ENCODE measurements around the gene STARD7. TPM values are rescaled to one million over a fixed set of nuclear protein-coding genes. Genes with fewer than 3 reads are reported as not detected.

The STARD7 gene
- total and polyA plus RNA-seq, 2 of the 13 experiments (the other 11 are each of a cell fraction or from before 2014, with no cell fraction given): 88.2 to 300 TPM

DNA sequence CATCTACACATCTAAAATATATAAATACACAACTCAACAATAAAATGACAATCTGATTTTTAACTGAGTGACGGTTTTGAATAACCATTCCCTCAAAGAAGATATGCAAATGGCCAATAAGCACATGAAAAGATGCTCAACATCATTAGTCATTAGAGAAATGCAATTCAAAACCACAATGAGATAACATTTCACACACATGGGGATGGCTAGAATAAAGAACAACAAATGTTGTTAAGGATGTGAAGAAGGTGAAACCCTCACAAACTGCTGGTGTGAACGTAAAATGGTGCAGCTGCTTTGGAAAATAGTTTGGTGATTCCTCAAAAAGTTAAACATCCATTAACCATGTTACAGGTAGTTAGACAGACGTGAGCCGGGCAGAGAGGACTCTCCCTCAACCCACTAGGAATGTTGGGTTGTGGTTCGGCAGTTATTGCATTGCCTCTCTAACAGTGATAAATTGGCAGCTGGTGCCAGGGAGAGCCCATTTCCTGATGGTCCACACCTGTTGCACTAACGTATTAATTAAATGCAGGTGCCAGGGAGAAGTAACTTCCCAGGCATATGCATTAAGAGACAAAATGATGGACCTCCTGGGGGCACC lies 41.1 kb downstream of the STARD7 start:
- Histone ChIP-seq H3K4me3 (replicated peaks in 1 of 3; ENCODE audit: insufficient read depth in 1 of 3, low read depth in 2 of 3, low read length in 3 of 3) (no peak overlapping the region), H3K4me2 (ENCODE audit: low read depth, low read length) (no peak overlapping the region), H3K9ac (ENCODE audit: insufficient read depth, low read depth, low read length) (no peak overlapping the region), H4K20me1 (ENCODE audit: insufficient read depth, low read length) (no peaks in the 10 kb centered on the region), H3K27me3 (ENCODE audit: control insufficient read depth in 1 of 2, insufficient read depth in 2 of 2, low read length in 2 of 2) (peaks cover 1 to 5% of the 10 kb centered on the region in 2 experiments; a peak in 2 of 5 replicates), H3K9me3 (ENCODE audit: low read length) (no peaks in the 10 kb centered on the region), H3K79me2 (ENCODE audit: insufficient read depth, low read length) (no peaks in the 10 kb centered on the region), H3K27ac (ENCODE audit: extremely low read length, insufficient read depth, low read length) (no peak overlapping the region), H3K4me1 (ENCODE audit: insufficient read depth, low read length) (peaks cover 16% of the 10 kb centered on the region), H2AFZ (ENCODE audit: low read length) (no peak overlapping the region), H3K36me3 (replicated peaks in 1 of 2; ENCODE audit: control insufficient read depth in 1 of 2, insufficient read depth in 2 of 2, low read length in 2 of 2) (no peaks in the 10 kb centered on the region)
- WGBS (ENCODE audit: low lambda C conversion rate): 20% methylated on average over 6 of the region's 6 CpGs
- intact Hi-C loops (cut with micrococcal nuclease; ENCODE audit: unreplicated experiment): no loop called here
- ChIA-PET POLR2A (no interaction called here), CTCF (ENCODE audit: low intra/inter-chr PET ratio, low total read pairs) (no interaction called here)
- in situ Hi-C loops (cut with HindIII; ENCODE audit: extremely low pct_ligation_motif_present, low pct_unique_long_range_greater_than_20kb): no loop called here
- no peak for ATAC-seq
- no peak for FAIRE-seq
- BruUV-seq (replicated peaks): no TSS peak
- TF ChIP-seq CBX2 (IDR thresholded peaks at IDR 0.05; ENCODE audit: low read depth, low read length) (no peak), CBX2 (CRISPR knock-in tag; IDR thresholded peaks at IDR 0.05; ENCODE audit: low read depth) (no peak), PHF20 (CRISPR knock-in tag; IDR thresholded peaks at IDR 0.05) (no peak), EED (CRISPR knock-in tag; IDR thresholded peaks at IDR 0.05) (no peak), ZNF713 (CRISPR knock-in tag; IDR thresholded peaks at IDR 0.05) (no peak), FOXJ3 (CRISPR knock-in tag; IDR thresholded peaks at IDR 0.05; ENCODE audit: borderline replicate concordance) (no peak), ZNF660 (CRISPR knock-in tag; IDR thresholded peaks at IDR 0.05; ENCODE audit: borderline replicate concordance, low read depth) (no peak), ZNF841 (CRISPR knock-in tag; IDR thresholded peaks at IDR 0.05; ENCODE audit: borderline replicate concordance) (no peak), TFAP4 (IDR thresholded peaks at IDR 0.05; ENCODE audit: borderline replicate concordance, low read depth) (no peak), EP300 (IDR thresholded peaks at IDR 0.05; ENCODE audit: low read depth in 2 of 2, low read length in 2 of 2) (no peak), EP300 (CRISPR knock-in tag; IDR thresholded peaks at IDR 0.05; ENCODE audit: borderline replicate concordance) (no peak), ZC3H13 (CRISPR knock-in tag; IDR thresholded peaks at IDR 0.05) (no peak), NONO (IDR thresholded peaks at IDR 0.05) (no peak), NONO (CRISPR knock-in tag; conservative IDR thresholded peaks at IDR 0.05) (no peak), KAT8 (CRISPR knock-in tag; IDR thresholded peaks at IDR 0.05) (no peak), NFIC (IDR thresholded peaks at IDR 0.05; ENCODE audit: low read length) (no peak), ARID4A (CRISPR knock-in tag; IDR thresholded peaks at IDR 0.05; ENCODE audit: borderline replicate concordance) (no peak)
- TF ChIP-seq, protein P1, sequence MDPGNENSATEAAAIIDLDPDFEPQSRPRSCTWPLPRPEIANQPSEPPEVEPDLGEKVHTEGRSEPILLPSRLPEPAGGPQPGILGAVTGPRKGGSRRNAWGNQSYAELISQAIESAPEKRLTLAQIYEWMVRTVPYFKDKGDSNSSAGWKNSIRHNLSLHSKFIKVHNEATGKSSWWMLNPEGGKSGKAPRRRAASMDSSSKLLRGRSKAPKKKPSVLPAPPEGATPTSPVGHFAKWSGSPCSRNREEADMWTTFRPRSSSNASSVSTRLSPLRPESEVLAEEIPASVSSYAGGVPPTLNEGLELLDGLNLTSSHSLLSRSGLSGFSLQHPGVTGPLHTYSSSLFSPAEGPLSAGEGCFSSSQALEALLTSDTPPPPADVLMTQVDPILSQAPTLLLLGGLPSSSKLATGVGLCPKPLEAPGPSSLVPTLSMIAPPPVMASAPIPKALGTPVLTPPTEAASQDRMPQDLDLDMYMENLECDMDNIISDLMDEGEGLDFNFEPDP (CRISPR knock-in tag; conservative IDR thresholded peaks at IDR 0.05): no peak
- DNase-seq (ENCODE audit: low spot score): no peak
